ENCODE measurements around the gene CSTPP1.
"Not testable (repeated sequence)": the region's sequence is repeated elsewhere in the genome, so short reads cannot be mapped to it uniquely, and the experiment has no call there.

Gene CSTPP1

DNA sequence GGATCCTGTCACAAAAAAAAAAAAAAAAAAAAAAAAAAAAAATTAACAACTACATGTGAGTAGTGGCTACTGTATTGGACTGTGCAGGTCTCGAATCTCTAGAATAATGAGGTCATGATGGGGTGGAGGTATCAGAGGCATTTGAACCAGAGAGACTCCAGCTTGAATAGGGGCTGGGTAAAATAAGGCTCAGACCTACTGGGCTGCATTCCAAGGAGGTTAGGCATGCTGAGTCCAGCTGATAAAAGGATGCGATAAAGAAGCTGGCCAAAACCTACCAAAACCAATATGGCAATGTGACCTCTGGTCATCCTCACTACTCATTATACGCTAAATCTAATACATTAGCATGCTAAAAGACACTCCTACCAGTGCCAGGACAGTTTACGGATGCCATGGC lies 255.6 kb downstream of the CSTPP1 start:
- H3K36me3 Mint-ChIP-seq = no peaks in the 10 kb centered on the region
- no peak overlapping the region for H3K4me3 Mint-ChIP-seq
- H3K9me3 Mint-ChIP-seq = no peaks in the 10 kb centered on the region
- H3K27ac Mint-ChIP-seq = no peak overlapping the region
- no peaks in the 10 kb centered on the region for H3K27me3 Mint-ChIP-seq
- no peaks in the 10 kb centered on the region for H3K4me1 Mint-ChIP-seq

DNA sequence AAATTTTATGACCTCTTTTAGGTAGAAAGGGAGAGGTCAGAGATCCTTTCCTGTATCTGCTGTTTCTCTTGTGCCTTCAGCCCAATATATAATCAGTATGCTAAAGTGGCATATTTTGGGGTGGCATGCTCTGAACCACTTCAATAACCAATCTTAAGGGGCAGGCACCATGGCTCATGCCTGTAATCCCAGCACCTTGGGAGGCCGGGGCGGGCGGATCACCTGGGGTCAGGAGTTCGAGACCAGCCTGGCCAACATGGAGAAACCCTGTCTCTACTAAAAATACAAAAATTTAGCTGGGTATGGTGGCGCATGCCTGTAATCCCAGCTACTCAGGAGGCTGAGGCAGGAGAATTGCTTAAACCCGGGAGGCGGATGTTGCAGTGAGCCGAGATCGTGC lies 261.6 kb downstream of the CSTPP1 start:
- H3K4me3 Mint-ChIP-seq, H3K4me1 Mint-ChIP-seq, H3K9me3 Mint-ChIP-seq, H3K27ac Mint-ChIP-seq, H3K36me3 Mint-ChIP-seq, H3K27me3 Mint-ChIP-seq: not testable (repeated sequence)

GRCh38 chr11:47201015-47201414 lies 264.5 kb downstream of the CSTPP1 start:
- H3K4me1 Mint-ChIP-seq = no peaks in the 10 kb centered on the region
- H3K9me3 Mint-ChIP-seq = no peaks in the 10 kb centered on the region
- H3K36me3 Mint-ChIP-seq = no peaks in the 10 kb centered on the region
- H3K27me3 Mint-ChIP-seq = no peaks in the 10 kb centered on the region
- no peak overlapping the region for H3K4me3 Mint-ChIP-seq
- H3K27ac Mint-ChIP-seq = no peak overlapping the region

GRCh38 chr11:47202576-47202975 lies 266.0 kb downstream of the CSTPP1 start:
- H3K27me3 Mint-ChIP-seq = no peaks in the 10 kb centered on the region
- H3K4me3 Mint-ChIP-seq = no peak overlapping the region

DNA sequence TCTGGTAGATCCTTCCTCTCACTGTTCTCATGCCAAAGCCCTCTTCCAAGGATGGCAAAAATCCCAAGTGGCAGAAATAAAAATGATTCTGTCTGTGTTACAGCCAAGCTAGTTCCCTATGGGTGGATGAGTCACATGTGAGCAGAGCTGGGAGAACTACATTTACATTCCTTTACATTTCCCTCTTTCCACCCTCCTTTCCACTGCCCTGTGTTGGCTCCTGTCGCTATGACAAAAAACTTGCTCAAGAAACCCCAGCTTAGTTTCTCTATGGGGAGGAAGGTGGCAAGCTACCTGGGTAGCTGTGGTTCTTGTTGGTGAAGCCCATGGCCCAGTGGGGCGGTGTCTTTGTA lies 268.1 kb downstream of the CSTPP1 start:
- H3K27me3 Mint-ChIP-seq = no peaks in the 10 kb centered on the region
- H3K4me1 Mint-ChIP-seq = no peaks in the 10 kb centered on the region
- H3K36me3 Mint-ChIP-seq = no peaks in the 10 kb centered on the region
- H3K9me3 Mint-ChIP-seq = no peaks in the 10 kb centered on the region
- H3K4me3 Mint-ChIP-seq = no peak overlapping the region
- H3K27ac Mint-ChIP-seq = no peak overlapping the region

More at GRCh38 chr11:47202576-47202975, 266.0 kb downstream of the CSTPP1 start:
- H3K36me3 Mint-ChIP-seq = no peaks in the 10 kb centered on the region
- H3K4me1 Mint-ChIP-seq = no peaks in the 10 kb centered on the region
- H3K27ac Mint-ChIP-seq = no peak overlapping the region
- no peaks in the 10 kb centered on the region for H3K9me3 Mint-ChIP-seq

GRCh38 chr11:47206577-47206976 lies 270.0 kb downstream of the CSTPP1 start:
- not testable (repeated sequence) for H3K27ac Mint-ChIP-seq, H3K9me3 Mint-ChIP-seq, H3K36me3 Mint-ChIP-seq, H3K4me3 Mint-ChIP-seq, H3K4me1 Mint-ChIP-seq, H3K27me3 Mint-ChIP-seq

DNA sequence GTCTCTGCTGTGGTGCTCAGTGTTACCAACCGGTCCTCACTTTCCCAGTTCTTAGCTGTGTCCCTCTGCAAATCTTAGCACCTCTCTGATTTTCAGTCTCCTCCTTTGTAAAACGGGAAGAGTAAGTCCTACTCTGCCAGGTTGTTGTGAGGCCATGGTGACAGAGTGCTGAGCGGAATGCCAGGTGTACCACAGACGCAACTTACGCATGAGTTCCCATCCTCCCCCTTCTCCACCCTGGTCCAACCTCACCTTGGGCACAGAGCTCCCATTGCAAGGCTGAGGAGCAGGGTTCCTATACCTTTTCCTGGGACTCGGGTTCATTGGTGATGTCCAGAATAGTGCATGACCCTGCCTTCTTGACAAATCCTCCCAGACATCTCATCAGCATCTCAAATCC lies 270.9 kb downstream of the CSTPP1 start:
- no peak overlapping the region for H3K27ac Mint-ChIP-seq

GRCh38 chr11:47208008-47208552 lies 271.5 kb downstream of the CSTPP1 start:
- H3K4me3 Mint-ChIP-seq, H3K36me3 Mint-ChIP-seq, H3K9me3 Mint-ChIP-seq, H3K27ac Mint-ChIP-seq, H3K4me1 Mint-ChIP-seq, H3K27me3 Mint-ChIP-seq: not testable (repeated sequence)

More for the DNA sequence above, 270.9 kb downstream of the CSTPP1 start:
- Mint-ChIP-seq H3K4me3 (no peak overlapping the region), H3K9me3 (no peaks in the 10 kb centered on the region), H3K36me3 (no peaks in the 10 kb centered on the region), H3K27me3 (no peaks in the 10 kb centered on the region), H3K4me1 (no peaks in the 10 kb centered on the region)

- Mint-ChIP-seq H3K27ac (no peak overlapping the region), H3K27me3 (no peaks in the 10 kb centered on the region), H3K36me3 (no peaks in the 10 kb centered on the region), H3K4me1 (peaks cover 2% of the 10 kb centered on the region), H3K4me3 (no peak overlapping the region), H3K9me3 (no peaks in the 10 kb centered on the region)
Observed at GRCh38 chr11:47208628-47209027, 272.1 kb downstream of the CSTPP1 start.
